Stimulated activated CD4-positive, alpha-beta T cell treated with anti-CD3 and anti-CD28 coated beads, Interleukin-4, amount 100 ng/mL, for 1 hour (primary cell): ENCODE measurements around the gene DOLK.
A peak's percentile ranks its signal among the peaks of the same experiment; 100 is the strongest.

Experiments used
- DNase-seq: peaks from one replicate; pipeline ENCODE4 v3.0.0-alpha.2; 2020

The DOLK gene

DNA sequence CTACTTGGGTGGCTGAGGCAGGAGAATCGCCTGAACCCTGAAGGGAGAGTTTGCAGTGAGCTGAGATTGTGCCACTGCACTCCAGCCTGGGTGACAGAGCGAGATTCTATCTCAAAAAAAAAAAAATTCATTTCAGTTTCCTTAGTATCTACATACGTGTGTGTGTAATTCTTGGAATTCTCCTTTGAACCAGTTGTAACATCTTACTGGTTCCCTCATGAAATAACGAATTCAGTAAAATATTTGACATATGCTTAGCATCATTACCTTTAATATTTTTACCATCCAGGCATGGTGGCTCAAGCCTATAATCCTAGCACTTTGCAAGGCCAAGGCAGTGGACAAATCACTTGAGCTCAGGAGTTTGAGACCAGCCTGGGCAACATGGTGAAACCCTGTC lies 17.8 kb downstream of the DOLK start:
- no peak for DNase-seq

DNA sequence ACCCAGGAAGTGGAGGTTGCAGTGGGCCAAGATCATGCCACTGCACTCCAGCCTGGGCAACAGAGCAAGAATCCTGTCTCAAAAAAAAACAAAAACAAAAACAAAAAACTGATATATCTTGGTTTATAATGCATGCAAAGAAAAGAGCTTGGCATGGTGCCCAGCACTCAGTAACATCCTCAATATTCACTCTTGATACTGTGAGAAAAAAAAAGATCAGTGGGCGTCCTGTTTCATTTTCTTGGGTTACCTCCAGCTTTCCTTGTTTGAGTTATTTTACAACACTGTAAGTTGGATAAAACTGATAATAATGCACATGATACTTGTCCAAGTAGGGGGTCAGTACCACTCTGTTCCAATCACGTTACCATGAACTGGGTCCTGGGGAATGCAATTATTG lies 18.8 kb downstream of the DOLK start:
- no peak for DNase-seq

DNA sequence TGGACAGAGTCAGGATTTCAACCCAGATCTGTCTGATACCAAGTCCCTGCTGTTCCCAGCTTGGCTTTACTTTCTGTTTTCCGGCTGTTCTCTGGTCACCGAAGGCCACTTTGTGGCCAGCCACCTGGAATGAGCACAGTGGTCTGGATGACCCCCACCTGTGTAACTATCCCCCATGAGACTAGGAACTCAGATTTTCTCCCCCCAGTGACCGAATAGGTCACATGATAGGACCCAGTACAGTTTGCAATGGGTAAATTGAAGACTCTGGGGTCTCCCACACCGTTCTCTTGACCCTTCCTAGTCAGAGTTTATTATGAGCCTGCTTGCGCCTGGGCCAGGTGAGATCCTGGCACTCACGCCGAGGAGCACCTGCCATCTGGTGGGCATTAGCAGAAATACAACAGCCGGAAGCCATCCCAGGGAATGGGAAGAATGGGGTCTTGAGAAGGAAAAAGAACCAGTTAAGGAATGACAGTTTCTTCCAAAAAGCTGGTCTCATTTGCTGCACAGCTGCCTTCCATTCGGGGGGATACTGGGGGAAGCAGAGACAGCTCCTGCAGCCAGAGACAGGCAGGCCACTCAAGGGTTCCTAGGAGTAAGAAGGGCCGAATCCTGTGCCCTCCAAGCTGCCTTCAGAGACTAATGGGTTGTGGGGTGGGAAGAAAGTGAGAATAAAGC lies 19.5 kb downstream of the DOLK start:
- DNase-seq, result peak; percentile 50

DNA sequence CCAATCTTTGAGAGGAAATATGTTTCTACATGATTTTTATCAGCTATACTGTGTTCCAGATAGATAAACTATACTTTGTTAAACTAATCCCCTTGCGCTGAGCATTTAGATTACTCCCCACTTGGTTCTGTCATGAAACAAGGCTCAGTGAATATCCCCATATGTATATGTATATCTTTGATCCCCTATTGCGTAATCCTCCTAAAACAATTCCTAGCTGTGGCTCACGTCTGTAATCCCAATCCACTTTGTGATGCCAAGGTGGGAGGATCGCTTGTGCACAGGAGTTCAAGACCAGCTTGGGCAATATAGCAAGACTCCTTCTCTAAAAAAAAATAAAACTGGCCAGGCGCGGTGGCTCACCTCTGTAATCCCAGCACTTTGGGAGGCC lies 23.9 kb downstream of the DOLK start:
- no peak for DNase-seq

DNA sequence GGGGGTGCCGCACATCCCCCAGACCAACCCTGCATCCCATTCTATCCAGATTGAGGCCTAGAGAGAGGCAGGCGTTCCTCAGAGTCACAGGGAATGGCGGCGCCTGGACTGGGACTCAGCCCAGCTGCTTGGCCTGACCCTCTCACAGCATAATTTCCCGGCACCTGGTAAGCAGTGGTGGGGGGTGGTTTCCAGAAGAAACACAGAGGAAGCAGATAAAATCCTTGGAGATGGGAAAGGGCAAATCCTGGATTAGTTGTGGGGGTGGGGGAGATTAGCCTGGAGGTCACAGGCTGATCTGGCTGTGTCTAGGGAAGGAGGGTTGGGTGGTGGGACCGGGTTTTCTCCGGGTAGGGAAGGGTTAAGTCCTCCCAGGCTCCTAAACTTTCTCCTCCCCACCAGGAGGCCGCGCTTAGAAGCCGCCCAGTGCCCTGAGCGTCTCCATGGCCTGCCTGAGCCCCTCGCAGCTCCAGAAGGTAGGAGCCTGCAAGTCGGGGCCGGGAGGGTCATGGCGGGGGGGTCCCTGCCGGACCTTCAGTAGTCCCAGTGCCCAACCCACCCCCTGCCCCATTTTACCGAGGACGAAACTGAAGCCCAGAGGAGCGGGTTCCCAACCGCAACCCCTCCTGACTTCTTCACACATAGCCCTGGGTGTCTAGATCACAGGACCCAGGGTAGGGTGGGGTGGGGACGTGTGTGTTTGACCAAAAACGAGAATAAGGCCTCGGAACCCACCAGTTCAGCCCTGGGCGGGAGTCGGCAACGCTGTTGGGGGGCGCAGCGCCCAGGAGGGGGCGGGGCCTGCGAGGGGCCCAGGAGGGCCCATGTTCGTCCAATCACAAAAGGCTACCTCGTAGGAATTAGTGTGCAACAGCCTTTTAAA lies 25.3 kb downstream of the DOLK start:
- DNase-seq, result no peak

DNA sequence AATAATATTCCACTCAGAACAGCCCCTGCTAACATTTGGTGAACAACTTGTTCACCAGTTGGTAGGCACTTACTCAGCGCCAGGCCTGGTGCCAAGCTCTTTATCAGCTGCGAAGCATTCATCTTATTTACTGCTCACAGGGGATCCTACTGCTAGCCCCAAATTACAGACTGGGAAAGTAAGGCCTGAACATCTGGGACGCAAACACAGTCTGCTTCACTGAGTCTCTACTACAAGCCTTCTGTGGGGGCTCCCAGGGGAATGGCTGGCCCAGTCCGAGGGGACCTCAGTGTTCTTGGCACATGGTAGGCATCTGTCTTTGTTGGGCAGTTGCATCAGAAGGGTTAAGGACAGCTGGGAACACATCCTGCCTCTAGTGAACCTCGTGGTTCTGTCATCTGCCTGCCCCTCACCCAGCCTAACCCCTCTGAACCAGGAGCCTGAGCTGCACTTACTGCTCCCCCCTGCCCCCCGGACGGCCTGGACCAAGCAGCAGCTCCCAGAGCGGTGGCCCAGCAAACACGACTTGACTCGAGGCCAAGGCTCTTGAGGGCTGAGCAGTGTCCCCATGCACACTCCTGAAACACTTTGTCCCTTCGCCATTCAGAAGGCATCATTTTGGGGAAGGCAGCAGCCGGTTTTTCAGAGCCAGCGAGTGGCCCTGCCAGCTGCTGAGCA lies 26.9 kb downstream of the DOLK start, which contains the start of gene PHYHD1:
Gene PHYHD1, plus strand, starts transcription at position 602 of the 678 bp plus-strand sequence. CDS start 1,342 bp downstream, outside the sequence.
- DNase-seq, result no peak

DNA sequence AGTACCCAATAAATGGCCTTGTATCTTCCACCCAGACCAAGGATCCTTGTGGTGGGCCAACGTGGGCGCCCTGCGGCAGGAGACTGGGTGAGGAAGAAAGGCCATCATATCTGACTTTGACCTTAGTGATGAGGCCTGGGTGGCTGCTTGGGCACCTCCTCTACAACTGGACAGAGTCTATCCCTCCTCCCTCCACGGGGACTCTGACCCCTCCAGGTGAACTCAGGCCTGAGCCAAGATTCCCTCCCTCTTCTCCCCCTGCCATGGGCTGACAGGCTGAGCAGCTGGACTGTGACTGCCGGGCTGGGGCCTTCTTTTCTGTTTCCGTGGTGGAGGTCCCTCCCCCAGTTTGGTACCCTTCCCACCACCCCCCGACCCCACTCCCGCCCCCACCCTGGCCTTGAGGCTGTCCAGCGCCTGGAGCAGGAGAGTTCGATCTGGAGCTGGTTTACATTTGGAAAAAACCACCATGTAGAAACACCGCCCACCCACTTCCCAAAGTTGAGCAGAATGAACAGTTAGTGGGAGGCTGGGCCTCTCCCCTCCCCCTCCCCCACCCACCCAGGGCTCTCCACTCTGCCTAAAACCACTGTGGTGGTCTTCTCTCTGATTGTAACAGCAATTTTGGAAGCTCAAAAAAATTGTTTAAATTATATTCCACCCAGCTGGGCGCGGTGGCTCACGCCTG lies 27.9 kb downstream of the DOLK start:
- DNase-seq, result no peak

DNA sequence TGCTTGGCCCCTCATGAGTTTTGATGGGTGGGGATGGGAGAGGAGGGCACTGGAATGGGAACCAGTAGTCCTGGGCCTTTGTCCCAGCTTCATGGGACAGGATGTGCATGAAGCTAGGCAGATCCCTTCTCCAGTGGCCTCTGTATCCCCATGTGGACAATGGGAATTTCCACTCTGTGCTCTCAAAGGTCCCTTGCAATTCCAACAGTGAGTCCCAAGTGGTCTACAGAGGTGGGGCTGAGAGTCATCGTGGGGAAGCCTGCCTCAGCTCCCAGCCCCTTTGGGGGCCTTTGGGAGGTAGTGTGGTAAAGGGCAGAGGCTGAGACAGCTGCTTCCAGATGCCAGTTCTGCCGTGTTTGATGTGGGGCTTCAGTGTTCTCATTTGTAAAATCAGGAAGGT lies 28.5 kb downstream of the DOLK start:
- no peak for DNase-seq

DNA sequence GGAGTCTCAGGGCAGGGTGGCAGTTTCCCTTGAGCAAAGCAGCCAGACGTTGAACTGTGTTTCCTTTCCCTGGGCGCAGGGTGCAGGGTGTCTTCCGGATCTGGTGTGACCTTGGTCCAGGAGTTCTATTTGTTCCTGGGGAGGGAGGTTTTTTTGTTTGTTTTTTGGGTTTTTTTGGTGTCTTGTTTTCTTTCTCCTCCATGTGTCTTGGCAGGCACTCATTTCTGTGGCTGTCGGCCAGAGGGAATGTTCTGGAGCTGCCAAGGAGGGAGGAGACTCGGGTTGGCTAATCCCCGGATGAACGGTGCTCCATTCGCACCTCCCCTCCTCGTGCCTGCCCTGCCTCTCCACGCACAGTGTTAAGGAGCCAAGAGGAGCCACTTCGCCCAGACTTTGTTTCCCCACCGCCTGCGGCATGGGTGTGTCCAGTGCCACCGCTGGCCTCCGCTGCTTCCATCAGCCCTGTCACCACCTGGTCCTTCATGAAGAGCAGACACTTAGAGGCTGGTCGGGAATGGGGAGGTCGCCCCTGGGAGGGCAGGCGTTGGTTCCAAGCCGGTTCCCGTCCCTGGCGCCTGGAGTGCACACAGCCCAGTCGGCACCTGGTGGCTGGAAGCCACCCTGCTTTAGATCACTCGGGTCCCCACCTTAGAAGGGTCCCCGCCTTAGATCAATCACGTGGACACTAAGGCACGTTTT lies 30.1 kb downstream of the DOLK start:
- DNase-seq, result no peak

DNA sequence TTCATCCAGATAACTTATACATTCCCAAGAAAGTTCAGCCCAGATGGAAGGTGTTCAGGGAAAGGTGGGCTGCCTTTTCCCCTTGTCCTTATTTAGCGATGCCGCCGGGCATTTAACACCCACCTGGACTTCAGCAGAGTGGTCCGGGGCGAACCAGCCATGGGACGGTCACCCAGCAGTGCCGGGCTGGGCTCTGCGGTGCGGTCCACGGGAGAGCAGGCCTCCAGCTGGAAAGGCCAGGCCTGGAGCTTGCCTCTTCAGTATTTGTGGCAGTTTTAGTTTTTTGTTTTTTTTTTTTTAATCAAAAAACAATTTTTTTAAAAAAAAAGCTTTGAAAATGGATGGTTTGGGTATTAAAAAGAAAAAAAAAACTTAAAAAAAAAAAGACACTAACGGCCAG lies 30.7 kb downstream of the DOLK start:
- DNase-seq, result no peak

DNA sequence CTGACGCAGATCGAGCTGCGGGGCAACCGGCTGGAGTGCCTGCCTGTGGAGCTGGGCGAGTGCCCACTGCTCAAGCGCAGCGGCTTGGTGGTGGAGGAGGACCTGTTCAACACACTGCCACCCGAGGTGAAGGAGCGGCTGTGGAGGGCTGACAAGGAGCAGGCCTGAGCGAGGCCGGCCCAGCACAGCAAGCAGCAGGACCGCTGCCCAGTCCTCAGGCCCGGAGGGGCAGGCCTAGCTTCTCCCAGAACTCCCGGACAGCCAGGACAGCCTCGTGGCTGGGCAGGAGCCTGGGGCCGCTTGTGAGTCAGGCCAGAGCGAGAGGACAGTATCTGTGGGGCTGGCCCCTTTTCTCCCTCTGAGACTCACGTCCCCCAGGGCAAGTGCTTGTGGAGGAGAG lies 31.2 kb downstream of the DOLK start:
- no peak for DNase-seq

DNA sequence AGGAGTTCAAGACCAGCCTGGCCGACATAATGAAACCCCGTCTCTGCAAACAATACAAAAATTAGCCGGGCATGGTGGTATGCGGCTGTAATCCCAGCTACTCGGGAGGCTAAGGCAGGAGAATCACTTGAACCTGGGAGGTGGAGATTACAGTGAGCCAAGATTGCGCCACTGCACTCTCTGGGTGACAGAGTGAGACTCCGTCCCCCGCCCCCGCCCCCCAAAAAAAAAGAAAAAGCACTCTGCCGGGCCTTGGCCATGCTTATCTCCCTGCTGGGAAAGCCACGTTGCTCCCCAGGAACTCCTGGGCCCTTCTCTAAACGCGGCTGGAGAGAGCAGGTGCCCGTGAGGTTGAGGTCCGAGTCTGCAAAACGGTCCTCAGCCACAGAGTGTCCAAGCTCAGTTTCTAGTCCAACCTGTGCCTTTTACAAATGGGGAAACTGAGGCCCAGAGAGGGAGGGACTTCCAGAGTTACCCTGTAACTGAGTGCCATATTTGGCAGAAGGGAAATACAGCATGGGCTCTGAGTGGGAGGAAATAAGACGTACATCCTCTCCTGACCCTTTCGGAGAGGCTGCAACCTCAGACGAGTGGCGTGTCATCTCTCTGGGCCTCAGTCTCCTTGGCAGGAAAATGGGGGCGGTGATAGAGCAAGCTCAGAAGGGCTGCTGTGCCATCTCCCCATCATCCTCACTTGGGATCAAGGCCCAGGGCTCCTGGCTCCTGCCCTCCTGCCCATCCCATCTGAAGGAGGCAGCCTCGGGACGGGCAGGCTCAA lies 33.2 kb downstream of the DOLK start:
- DNase-seq, result no peak

DNA sequence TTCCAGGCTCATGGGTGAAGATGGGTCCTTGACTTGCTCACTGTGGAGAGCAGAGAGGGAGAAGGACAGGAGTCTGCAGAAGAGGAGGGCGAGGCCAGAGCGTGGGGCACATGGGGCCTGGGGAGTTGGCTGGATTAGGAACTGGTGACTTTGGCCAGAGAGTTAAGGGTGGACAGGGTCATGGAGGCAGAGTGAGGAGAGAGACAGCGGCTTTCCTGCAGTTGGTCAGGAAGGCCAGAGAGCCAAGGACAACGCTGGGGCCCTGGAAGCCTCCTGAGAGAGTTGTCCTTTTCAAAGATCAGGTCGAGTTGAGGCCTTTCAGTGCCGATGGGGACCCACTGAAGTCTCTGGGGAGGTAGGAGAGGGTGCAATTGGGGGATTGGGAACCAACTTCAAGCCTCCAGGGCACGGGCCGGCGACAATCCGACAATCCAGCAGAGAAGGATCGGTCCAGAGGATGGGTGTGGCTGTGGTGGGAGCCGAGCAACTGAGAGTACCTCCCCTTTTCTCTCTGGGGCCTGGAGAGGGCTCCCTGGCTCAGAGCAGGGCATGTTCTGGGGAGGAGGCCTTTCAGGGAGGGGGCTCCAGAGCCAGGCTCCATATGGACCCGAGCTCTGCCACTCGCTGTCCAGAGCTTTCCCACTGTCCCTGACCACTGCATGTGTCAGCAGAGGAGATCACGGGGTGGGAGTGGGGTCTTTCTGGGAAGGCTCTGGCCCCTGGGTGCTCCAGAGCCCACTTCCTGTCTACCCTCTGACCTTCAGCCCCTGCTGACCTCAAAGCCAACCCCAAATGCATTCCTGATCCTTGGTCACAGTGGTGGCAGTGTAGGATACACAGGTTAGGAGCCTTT lies 34.1 kb downstream of the DOLK start:
- no peak for DNase-seq

DNA sequence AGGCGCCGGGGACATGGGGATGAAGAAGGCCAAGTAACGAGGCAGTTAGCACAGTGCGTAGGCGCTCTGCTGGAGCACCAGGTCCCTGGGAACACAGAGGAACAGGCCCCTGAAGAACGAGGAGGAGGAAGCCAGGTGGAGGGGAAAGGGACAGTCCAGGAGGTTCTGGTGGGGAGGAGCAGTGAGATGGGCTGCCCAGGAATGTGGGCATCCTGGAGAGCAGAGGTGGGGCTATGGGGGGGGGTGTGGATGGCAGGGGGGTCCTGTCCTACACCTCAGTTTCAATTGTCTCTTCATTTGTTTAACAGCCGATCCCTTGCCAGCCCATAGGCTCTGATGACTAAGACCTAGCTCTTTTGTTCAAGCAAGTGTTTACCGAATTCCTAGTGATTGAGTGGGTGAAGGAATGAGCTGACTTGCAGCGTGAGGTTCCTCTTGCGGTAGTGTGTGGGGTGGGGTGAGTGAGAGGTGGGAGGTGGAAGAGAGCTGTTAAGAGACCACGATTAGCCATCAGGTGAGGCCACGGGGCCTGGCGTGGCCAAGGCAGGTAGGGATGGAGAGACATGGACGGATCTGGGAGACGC lies 35.0 kb downstream of the DOLK start:
- DNase-seq, result peak; percentile 20

DNA sequence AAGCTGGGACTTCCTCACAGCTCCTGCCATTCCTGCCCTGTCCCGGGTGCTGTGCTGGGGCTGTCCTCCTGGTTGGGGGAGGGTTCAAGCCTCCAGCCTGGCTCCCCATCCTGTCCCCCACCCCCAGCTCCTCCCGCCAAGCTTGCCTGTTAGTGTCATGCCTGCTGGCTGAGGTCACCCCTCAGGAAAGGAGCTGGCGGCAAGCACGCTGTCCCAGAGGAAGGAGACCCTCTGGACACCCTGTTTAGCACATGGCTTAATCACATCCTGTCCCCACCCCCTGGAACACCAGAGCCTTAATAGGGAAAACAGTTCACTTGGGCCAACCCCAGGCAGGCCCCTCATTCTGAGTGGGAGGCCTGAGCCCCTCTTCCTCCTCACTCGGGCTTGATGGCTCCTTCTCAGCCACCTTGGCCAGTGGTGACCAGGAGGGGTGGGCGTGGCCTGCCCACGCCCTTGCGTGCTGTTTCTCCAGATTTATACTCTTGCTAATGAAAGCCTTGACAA lies 35.8 kb downstream of the DOLK start:
- no peak for DNase-seq

DNA sequence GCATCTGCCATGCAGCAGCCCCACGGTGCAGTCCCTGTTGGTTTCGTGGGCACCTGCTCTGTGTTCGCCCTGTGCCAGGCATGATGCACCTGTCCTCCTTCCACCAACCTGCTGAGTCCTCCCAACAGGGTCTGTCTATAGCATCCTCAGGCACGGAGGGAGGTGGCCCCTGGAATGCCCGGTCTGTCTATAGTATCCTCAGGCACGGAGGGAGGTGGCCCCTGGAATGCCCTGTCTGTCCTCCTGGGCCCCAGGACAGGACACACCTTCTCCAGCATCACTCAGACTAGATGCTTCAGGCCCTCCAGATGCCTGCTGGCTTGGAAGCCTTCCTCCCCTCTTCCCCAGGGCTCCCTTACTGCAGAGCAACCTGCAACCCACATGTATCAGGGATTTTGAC lies 36.5 kb downstream of the DOLK start:
- no peak for DNase-seq

DNA sequence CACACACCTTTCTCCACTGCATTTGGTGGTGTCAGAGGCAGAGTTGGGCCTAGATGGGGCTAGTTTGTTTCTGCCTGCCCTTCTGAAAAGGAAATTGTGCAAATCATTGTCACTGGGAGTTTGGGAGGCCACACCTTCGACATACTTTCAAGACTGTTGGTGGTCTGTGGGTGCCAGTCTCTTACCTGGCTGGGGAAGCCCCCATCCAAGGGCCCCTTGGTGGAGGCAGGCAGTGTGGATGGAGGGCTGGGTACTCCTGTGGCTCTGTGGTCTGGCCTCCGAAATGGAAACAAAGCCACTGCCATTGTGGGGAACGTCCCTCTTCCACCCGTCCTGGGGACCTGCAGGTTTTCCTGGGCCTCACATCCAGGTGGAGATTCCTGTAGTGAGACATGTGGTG lies 37.5 kb downstream of the DOLK start:
- no peak for DNase-seq

DNA sequence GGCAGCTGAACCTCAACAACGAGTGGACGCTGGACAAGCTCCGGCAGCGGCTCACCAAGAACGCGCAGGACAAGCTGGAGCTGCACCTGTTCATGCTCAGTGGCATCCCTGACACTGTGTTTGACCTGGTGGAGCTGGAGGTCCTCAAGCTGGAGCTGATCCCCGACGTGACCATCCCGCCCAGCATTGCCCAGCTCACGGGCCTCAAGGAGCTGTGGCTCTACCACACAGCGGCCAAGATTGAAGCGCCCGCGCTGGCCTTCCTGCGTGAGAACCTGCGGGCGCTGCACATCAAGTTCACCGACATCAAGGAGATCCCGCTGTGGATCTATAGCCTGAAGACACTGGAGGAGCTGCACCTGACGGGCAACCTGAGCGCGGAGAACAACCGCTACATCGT lies 39.0 kb downstream of the DOLK start:
- DNase-seq, result no peak

DNA sequence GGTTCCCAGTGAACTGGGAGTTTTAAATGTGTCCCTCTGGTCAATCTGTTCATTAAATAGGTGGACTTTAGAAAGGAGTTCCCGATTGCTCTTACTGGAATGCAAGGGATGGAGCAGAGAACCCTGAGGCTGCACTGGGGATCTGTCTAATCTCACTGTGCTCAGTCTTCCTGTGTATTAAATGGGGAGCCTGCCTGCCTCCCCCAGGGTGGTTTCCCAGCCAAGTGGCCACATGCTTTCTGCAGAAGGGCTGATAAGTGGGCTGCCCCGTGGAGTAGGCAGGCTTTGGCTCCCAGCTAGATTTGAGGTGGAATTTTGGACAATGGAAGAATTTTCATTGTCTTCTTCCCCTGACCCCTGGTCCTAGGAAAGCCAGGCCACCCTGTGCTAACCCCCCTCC lies 40.7 kb downstream of the DOLK start:
- DNase-seq, result no peak

DNA sequence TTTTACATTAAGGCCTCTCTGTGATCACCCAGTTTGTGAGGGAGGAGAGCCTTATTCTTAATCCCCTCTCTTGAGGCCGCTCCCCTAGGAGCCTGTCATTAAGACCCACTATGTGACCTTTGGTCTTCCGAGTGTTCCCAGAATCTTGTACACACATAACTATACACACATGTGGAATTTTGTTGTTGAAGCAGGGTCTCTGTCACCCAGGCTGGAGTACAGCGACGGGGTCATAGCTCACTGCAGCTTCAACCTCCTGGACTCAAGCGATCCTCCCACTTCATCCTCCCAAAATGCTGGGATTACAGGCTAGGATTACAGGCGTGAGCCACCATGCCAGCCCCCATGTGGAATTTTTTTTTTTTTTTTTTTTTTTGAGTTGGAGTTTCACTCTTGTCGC lies 41.4 kb downstream of the DOLK start:
- no peak for DNase-seq
